NCI-H2171 treated with DMSO at 0.1 percent for 48 hours (cell line): Measurements from ENCODE around the gene SRC.
"Not testable (repeated sequence)": the region's sequence is repeated elsewhere in the genome, so short reads cannot be mapped to it uniquely, and the experiment has no call there.

Experiments
- DNase-seq: peaks from one replicate; lab custom pipeline; 2025; lab: John Stamatoyannopoulos, UW

SRC gene

DNA sequence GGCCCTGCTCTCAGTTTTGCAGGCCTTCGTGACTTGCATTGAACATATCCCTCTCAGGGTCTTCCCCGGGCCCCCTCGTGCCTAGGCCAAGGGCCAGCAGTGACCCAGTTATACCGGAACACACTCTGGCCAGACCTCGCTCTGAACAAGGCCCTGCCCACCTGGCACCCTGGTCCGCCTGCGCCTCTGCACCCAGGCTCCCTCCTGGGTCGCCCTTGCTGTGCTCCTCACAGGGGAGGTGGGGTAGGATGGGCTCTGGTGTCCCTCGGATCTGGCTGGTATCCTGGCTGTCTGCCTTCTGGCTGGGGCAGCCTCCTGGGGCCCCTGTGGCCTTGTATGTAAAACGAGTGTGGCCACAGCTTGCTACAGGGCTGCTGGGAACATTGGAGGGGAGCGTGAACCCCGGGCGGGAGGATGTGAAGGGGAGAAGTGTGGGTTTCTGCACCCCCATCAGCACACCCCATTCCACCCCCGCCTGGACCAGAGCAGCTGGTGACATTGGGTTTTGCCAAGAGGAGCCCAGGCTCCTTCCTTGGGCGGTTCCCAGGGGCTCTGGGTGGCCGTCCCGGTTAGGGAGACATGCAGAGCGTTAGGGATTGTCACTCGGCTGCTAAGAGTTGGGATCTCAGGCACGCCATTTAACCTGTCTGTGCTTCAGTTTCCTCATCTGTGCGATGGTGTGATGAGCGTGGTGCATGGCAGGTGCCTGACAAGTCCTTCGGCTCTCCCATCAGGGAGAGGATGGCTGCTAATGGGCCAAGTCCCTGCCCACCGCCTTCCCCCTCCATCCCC lies 17.5 kb downstream of the SRC start:
- no peak for DNase-seq

DNA sequence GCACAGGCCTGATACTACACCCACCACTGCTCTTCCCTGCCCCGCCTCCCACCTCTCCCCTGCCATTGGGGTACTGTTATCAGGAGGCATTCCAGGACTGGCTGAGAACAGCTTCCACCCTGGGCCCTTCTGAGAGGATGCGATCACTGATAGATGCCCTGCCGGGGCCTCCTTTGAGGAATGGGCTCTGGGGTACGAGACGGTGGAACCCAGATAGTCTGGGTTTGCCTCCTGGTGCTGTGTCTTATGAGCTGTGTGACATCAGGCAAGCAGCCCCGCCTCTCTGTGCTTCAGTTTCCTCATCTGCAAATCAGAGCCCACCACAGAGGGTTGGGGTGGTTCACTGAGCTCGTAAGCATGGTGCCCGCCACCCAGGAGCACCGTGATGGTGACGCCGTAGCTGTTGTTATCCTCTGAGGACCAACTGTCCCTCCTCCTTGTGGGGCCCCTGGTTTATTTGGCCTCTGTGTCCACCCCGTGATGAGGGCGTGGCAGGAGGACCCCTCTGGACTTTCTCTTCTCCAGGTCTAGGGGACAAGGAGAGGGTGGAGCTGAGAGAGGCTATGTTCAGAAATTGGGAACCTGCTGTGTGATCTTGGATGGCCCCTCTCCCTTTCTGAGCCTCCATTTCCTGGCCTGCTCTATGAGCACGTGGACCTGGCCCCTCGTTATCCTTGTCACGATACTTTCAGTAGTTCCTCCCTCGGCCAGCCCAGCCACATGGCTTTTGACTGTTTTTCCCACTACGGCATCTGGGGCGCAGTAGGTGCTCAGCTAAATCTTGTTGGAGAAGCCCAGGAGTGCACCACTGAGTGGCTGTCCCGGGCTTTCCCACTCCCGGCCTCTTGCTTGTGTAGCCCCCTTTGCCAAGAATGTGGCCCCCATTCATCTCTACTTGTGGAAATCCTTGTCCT lies 18.3 kb downstream of the SRC start:
- no peak for DNase-seq

DNA sequence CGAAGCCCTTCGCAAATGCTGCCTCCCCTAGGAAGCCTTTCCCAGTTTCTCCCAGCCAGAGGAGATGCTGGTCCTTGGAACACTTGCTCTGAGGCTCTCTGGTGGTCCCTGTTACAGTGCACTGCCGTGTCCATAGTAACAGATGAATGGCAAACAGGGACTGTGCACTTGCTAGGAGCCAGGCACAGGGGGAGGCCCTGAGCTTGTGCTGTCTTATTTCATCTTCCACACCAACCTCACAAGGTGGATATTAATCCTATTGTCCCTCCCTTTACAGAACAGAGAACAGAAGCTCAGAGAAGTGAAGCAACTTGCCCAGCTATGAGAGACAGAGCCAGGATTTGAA lies 19.0 kb downstream of the SRC start:
- no peak for DNase-seq

DNA sequence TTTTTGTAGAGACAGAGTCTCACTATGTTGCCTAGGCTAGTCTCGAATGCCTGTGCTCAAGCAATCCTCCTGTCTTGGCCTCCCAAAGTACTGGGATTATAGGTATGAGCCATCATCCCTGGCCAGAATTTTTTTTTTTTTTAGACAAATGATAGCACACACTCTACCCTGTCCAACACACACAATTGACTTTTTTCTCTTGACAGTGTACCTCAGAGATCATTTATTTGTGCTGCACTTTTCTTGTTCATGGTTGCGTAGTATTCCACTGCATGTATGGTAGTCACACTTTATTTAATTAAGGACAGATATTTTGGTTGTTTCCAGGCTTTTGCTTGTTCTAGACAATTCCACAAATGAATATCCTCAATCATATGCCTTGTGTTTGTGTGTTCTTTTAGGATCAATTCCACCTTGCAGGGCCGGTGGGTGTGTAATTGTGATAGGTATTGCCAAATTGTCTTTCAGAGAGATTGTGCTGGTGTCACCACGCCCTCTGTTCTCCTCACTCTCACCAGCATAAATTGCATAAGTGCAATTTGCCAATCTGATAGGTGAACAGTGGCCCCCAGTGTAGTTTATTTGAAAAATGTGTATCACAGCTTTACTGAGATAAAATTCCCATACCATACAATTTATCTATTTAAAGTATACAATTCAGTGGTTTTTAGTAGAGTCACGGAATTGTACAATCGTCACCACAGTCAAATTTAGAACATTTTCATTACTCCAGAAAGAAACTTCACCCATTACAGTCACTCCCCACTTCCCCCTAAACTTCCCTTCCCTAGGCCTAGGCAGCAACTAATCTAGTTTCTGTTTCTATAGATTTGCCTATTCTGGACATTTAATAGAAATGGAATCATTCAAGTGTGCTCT lies 20.1 kb downstream of the SRC start:
- no peak for DNase-seq

DNA sequence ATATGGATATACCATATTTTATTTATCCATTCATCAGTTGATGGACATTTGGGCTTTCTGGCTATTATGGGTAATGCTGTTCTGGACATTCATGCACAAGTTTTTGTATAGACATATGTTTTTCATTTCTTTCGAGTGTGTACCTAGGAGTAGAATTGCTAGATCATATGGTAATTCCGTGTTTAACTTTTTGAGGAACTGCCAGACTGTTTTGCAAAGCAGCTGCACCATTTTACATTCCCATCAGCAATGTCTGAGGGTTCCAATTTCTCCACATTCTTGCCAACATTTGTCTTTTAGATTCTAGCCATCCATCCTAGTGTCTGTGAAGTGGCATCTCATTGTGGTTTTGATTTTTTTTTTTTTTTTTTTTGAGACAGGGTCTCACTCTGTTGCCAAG lies 20.8 kb downstream of the SRC start:
- no peak for DNase-seq

DNA sequence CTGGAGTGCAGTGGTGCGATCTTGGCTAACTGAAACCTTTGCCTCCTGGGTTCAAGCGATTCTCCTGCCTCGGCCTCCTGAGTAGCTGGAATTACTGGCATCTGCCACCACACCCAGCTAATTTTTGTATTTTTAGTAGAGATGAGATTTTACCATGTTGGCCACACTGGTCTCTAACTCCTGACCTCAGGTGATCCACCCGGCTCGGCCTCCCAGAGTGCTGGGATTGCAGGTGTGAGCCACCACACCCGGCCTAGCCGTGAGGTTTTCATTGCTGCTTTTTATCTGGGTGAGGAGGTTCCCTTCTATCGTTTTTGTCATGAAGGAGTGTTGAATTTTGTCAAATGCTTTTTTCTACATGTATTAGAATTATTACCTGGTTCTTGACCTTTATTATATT lies 23.9 kb downstream of the SRC start:
- no peak for DNase-seq

DNA sequence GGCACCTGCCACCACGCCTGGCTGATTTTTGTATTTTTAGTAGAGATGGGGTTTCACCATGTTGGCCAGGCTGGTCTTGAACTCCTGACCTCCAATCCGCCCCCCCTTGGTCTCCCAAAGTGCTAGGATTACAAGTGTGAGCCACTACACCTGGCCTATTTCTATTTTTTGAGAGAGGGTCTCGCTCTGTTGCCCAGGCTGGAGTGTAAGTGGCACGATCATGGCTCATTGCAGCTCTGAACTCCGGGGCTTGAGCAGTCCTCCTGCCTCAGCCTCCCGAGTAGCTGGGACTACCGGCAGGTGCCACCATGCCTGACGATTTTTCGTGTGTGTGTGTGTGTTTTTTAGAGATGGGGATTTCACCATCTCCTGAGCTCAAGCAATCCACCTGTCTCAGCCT lies 25.9 kb downstream of the SRC start:
- not testable (repeated sequence) for DNase-seq

DNA sequence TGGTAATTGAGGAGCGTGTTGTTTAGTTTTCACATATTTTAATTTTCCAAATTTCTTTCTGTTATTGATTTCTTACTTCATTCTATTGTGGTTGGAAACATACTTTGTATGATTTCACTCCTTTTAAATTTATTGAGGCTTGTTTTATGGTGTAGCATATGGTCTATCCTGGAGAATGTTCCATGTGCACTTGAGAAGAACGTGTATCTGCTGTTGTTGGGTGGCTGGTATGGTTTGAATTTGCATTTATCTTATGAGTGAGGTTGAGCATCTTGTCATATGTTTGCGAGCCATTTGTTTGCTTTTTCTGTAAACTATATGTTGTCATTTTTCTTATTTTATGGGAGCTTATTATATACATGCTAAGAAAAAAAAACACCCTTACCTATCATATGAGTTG lies 26.5 kb downstream of the SRC start:
- no peak for DNase-seq

DNA sequence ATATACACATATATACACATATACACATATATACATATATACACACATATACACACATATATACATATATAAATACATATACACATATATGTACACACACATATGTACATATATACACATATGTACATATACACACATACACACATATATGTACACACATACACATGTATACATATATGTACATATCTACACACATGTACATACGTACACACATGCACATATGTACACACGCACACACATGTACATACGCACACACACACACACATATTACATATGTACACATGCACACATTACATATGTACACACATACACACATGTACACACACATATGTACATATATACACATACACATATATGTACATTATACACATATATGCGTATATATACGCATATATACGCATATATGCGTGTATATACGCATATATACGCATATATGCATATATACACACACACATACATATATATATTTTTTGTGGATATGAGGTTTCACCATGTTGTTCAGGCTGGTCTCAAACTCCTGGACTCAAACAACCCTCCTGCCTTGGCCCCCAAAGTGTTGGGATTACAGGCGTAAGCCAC lies 27.2 kb downstream of the SRC start:
- no peak for DNase-seq

DNA sequence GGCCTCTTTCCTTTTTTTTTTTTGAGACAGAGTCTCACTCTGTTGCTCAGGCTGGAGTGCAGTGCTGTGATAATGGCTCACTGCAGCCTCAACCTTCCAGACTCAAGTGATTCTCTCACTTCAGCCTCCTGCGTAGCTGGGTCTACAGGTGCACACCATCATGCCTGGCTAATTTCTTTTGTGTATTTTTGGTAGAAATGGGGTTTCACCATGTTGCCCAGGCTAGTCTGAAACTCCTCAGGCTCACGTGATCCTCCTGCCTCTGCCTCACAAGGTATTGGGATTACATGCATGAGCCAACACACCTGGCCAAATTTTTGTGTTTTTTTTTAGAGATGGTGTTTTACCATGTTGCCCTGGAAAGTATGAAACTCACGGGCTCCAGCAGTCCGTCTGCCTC lies 29.3 kb downstream of the SRC start:
- DNase-seq, result no peak

DNA sequence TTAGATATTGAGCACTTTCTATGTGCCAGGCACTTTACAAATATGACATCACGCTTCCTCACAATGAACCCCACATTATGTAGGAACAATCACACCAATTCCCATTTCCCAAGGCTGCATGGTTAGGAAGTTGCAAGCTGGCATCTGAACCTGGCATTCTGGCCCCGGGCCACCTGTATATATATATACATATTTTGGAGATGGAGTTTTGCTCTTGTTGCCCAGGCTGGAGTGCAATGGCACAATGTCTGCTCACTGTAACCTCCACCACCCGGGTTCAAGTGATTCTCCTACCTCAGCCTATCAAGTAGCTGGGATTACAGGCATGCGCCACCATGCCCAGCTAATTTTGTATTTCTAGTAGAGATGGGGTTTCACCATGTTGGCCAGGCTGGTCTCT lies 30.4 kb downstream of the SRC start:
- no peak for DNase-seq

DNA sequence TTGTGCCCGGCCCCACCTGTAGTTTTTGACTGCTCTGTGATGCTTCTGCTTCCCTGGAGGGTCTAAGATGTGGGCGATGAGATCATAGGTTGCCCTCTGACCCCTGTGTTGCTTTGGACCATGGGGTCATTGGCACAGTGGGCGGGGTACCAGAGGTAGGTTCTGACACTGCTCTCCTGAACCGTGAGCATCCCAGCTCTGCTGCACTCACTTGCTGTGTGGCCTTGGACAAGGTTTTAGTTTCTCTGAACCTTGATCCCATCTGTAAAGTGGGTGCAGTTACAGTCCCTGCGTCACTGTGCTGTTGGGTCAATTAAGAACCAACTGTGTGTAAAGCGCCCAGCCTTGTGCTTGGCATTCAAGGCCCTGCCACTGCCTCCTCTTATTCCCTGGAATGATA lies 30.9 kb downstream of the SRC start:
- no peak for DNase-seq

DNA sequence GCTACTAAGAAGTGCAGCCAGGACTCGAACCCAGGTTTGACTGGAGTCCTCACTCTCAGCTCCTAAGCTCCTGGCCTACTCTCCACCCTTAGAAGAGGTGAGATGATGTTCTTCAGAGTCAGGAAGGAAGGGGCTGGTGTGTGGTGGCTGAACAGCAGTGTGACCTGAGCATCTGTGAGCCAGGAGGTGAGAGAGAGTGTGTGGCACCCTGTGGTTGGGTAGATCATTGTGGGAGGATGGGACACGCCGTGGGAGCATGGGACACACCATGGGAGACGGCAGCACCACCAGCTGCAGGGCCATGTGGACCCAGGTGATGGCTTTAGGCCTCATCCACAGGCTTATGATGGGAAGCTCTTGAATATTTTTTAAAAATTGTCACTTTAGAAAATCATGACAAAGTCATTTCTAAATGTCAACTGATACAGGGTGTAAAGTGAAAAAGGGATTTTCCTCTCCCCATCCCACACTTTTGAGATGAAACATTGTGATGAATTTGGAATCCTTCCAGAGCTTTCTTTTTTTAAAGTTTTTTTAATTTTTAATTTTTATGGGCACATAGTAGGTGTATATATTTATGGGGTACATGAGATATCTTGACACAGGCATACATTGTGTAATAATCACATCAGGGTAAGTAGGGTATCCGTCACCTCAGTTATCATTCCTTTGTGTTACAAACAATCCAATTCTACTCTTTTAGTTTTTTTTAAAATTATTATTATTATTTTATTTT lies 31.6 kb downstream of the SRC start:
- no peak for DNase-seq

DNA sequence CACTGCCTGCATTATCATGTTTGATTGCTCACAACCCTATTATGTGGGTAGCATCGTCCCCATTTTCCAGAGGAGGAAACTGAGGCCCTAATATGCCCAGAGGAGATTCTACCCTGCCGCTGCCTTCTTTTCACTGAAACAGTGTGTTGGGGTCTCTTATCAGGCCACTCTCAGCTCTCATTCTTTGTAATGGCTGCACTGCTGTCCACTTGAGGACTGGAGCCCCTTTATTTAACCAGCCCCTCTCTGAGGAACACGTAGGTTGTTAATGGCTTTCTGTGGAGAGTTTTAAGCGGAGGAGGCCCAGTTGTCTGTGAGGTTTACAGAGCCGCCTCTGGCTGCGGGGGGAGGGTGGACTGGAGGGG lies 32.5 kb downstream of the SRC start:
- no peak for DNase-seq

DNA sequence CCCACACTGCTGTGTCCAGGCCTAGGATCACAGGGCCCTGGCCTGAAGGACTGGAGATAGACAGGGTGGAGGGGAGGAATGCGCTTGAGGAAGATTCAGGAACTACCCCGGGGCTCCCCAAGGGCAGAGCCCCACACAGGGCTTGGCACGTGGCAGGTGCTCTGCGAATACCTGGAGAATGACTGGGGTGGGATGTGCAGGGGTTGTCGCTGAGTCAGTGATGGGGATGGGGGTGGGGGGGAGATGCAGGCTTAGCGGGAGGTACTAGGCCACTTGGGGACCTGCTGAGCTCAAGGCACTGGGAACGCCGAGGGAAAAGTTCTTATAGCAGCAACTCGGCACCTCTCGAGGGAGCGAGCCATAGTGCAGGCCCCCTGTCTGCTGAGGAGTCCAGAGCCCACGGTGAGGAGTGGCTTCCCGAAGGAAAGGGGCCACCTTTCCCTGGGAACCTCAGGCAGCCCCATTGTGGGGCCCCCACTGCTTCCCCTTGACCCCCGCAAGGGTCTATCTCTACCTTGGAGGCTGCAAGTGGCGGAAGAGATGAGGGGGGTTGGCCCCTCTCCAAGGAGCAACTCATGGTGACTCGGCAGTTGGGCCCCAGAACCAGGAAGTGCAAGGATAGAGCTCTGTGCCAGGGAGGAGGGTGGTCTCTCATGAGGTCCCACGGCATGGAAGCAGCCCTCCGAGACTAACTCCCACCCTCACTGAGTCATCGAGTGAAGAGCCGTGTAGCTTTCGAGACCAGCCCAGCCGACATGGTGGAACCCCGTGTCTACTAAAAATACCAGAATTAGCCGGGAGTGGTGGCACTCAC lies 33.1 kb downstream of the SRC start:
- DNase-seq, result no peak

DNA sequence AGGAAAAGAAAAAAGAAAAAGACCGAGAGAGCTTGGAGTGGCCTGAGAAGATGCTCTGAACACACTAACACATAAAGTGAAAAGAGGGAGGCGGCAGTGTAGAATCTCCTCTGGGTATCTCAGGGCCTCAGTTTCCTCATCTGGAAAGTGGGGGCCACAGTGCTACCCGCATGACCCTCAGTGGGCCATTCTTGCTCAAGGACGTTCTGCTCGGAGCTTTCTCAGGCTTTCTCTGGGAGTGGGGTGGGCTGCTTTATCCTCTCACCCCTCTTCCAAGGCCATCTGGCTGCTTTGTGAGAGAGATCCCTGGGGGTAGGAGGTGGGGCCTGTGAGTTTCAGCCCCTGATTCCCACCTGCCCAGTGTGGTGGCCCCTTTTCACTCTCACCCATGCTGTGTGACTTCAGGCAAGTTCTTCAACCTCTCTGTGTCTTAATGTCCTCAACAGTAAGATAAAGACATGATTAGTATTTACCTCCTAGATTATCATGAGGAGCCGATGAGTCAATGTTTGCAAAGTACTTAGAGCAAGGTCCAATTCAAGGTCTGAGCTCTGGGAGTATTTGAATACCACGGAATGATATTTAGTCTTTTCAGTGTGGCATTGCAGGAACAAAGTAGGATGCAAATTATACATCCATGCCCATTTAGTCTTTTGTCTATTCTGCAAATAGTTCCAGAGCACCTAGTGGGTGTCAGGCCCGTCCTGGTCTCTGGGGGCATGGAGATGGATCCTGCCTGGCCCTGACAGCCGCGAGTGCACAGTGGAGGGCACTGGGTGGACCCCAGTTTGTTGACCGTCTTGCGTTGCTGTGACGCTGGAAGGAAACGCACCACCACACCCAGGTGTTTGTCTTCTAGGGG lies 34.3 kb downstream of the SRC start:
- peak; percentile 66 for DNase-seq

DNA sequence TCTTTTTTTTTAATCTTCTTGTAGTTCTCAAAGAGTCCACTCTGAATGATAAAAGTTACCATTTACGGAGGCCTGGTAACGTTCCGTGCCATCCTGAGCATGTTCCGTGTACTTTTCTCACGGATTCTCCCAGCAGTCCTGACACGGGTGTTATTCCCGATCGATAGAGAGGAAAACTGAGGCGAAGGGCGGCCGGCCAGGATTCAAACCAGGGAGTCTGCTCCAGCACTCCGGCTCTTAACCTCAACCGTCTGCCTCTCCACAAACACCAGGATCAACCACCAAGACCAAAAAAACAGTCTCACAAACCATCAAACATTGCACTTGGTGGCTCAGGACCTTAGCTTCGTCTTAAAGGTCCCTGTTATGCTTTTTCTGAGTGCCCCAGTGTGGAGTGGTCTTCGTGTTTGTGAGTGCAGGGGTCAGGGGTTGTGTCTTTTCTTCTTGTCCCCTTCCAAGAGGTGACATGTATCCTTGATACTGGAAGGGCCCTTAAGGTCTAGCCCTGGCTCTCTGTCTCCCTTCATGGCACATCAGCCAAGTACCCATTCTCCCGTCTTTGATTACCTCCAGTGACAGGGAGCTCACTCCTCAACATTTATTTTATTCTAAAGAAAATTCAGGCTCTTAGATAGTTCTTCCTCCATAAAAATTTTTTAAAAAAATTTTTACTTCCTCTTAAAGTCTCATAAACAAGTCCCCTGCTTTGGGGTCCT lies 35.1 kb downstream of the SRC start:
- DNase-seq, result no peak

DNA sequence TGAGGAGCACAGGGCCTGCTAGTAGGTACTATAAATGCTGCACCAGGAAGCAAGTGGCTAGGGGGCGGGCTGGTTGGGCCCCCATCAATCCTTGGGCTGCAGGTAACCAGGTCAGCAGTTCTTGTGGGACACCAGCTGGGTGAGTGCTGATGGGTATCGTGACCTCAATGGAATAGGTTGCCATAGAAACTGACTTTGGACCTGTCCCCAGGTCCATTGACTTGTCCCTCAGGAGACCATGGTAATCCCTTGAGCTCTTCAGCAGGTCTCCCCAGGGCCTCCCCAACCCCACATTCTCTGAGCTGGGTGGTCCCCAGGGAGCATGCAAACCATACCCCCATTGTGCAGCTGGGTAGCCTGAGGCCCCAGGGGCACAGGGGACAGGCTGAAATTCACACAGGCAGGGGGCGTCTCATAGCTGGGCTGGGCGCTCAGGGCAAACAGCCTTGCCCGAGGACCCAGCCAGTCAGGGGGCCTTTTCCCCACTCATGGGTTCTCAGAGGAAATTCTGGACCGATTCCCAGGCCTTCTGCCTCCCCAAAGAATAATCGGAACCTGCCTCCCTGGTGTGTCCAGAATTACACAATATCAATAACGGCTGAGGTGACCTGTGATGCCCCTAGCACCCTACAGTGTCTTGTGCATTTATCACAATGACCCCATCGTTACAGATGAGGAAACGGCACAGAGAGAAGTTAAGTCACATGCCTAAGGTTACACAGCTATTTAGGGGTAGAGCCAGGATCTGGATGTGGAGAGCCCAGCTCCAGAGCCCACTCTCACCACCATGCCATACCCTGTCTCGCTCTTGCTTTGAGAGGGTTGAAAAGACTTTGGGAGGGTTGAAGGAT lies 35.9 kb downstream of the SRC start:
- no peak for DNase-seq
